HG02798 (cell line): ENCODE results near the gene ATL3.
"Not testable (repeated sequence)": the region's sequence is repeated elsewhere in the genome, so short reads cannot be mapped to it uniquely, and the experiment has no call there.

Experiments
- ATAC-seq: cut with Tn5 transposase; IDR thresholded peaks from one replicate; pipeline ENCODE4 v1.9.1; 2021; ENCODE audit warnings: mild to moderate bottlenecking; ENCODE audit not compliant: unreplicated experiment, poor library complexity

Gene ATL3

GRCh38 chr11:63629426-63629825 lies 41.8 kb downstream of the ATL3 start:
- ATAC-seq: no peak

DNA sequence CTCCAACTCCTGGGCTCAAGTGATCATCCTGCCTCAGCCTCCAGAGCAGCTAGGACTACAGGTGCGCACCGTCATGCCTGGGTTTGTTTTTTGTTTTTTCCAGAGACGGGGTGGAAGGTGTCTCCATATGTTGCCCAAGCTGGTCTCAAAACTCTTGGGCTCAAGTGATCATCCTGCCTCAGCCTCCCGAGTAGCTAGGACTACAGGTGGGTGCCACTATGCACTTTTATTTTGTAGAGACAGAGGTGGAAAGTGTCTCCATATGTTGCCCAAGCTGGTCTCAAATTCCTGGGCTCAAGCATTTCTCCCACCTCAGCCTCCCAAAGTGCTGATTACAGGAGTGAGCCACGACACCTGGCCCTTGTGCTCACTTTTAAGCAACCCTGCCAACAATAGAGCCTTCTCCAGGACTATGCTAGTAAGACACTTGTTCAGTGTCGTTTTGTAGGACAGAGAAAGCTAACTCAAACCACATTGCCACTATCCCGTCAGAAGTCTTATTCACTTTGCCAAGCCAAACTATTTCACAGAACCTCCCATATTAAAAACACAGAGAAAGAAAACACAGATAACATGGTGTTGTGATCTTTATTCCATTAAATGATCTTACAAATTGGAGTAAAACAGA lies 47.5 kb downstream of the ATL3 start:
- ATAC-seq: no peak

DNA sequence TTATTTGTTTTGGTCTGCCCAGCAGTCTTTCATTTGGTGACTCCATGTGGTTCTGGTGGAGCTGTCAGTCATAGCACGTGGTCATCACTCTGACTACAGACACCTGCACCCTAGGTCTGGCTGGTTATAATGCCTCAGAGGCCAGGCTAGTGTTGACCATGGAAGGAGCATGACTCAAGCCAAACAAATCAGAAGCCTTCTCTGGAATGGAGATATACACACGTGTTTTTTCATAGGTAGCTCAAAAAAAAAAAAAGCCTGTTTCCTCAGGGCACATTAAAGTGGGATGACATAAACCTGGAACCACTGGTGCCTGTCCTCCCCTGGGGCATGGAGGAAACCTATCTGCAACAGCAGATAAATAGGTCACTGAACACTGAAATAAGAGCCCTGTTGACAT lies 48.9 kb downstream of the ATL3 start:
- ATAC-seq: no peak

- no peak for ATAC-seq
Measured at GRCh38 chr11:63621071-63621470, 50.1 kb downstream of the ATL3 start.

GRCh38 chr11:63619967-63620366 lies 51.2 kb downstream of the ATL3 start:
- ATAC-seq: no peak

GRCh38 chr11:63617686-63618085 lies 53.5 kb downstream of the ATL3 start:
- ATAC-seq: not testable (repeated sequence)

GRCh38 chr11:63616953-63617352 lies 54.2 kb downstream of the ATL3 start:
- no peak for ATAC-seq

DNA sequence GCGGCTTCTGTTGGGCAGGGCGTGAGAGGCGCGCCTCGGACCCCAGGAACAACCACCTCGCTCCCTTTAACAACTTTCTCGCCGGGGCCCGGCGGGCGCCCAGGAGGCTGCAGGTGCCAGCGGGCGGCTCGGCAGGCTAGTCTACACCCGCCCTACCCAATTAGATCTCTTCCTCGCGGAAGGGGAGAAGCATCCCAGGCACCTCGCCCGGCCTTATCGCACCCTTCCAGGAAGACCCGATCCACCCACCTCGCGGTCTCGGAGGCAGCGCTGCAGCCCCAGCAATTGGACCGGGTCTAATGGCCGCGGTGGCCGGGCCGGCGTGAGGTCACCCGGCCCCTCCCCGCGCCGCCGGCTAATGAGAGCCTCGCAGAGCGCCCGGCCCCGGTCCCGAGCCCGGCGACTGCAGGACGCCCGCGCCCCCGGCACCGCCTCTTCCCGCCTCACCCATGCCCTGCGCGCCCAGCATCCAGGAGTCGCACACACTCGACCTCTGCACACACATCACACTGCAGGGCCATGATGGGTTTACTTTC lies 57.0 kb downstream of the ATL3 start, which contains the start of gene PLAAT3:
Gene PLAAT3, minus strand, starts transcription at position 298 of the 536 bp plus-strand sequence. CDS start 419 bp downstream, outside the sequence.
- peak; percentile 66 for ATAC-seq

DNA sequence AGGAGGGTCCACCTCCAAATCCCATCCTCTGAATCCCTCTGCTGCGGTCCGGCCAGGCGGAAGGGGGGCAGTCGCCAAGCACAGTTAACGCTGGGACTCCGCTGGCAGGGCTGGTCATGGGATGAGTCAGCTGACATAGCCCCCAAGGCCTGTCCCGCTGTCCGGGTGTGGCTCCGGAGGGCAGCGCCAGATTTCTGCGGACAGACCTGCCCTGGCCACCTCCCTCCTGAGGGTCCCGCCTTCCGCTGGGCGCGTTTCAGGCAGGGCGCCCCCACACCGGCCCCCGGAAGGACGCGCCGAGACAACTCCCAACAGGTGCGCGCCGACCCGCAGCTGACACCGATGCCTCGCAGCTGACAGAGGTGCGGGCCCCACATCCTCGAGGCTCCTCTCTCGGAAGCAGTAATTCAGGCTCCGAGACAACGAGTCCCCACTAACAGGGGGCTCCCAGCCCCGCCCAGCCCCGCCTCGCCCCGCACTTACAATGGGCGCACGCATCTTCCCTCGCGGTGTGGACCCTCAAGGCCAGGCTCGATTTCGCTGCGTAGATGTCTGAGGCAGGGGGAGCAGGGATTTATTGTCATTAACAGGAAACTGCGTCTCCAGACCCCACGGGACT lies 57.5 kb downstream of the ATL3 start:
- ATAC-seq: peak; percentile 37

DNA sequence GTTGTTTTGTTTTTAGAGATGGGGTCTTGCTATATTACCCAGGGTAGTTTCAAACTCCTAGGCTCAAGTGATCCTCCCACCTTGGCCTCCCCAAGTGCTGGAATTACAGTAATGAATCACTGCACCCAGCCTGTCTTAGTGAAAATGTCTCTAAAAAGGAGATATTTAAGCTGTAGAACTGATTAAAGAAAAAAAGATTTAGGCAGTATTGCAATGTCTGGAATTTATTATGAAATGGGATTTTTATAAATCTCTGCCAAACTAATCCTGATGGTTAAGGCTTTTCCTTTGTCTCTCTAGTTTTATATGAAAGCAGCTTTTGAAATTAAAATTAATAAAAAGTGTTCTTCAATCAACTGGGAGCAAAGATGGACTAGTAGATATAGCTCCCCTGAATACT lies 59.0 kb downstream of the ATL3 start:
- no peak for ATAC-seq

- no peak for ATAC-seq
Measured at GRCh38 chr11:63611395-63611747, 59.8 kb downstream of the ATL3 start.

GRCh38 chr11:63610604-63611394 lies 60.4 kb downstream of the ATL3 start:
- no peak for ATAC-seq

GRCh38 chr11:63609971-63610580 lies 61.1 kb downstream of the ATL3 start:
- no peak for ATAC-seq

GRCh38 chr11:63609536-63609935 lies 61.6 kb downstream of the ATL3 start:
- no peak for ATAC-seq

DNA sequence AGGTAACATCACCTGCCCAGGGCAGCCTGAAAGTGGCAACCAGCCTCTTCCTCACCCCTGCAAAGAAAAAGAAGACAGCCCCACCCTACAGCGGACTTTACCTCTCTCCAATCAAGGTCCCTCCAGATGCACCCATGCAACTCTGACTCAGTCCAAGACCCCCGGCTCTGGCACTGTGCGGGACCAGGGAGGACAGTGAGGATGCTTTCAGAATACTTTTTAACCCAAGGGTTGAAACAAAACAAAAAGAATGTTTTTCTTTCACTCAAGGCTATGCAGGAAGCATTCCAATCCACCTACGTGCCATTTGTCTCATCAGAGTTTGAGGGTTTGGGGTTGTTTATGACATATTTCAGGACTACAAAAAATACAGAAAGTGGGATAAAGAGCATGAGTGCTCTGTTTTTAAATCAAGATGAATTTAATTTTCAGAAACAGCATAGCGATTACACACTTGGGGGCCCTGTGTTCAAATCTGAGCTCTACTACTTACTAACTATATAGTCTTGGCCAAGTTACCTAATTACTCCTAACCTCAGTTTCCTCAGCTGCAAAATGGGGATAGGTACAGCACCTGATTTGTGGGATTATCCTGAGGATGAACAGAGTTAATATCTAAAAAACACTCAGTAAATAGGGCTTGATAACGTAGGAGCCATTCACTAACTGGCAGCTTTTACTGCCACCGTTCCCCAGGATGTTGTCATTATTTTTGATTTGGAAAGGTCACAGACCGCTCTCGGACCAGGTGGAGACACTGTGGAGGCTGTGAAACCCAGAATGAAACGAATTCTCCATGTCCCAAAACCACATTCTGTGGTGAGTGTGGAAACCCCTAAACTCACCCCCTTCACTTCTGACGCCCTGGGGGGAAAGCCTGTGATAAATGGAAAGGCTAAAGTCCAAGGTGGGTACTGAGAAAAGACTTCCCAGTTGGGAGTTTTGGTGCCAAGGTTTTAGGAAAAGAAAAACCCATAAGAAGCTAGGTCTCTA lies 62.5 kb downstream of the ATL3 start:
- ATAC-seq: no peak

DNA sequence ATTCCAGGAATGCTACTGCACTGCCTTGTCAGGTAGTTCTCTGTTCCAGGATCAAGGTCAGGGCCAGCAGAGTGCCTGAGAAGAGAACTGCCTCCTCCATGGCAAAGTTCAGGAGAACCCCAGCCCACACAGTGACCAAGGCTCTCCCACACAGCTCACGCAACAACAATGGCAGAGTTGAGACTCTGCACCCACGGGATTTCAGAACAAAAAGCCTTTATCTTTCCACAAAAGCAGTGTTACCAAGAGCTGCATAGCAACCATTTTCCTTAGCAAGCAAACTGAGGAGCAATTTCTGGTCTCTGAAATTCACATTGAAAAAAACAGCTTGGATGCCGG lies 68.0 kb downstream of the ATL3 start:
- no peak for ATAC-seq

GRCh38 chr11:63602290-63603179 lies 68.6 kb downstream of the ATL3 start:
- ATAC-seq: not testable (repeated sequence)

DNA sequence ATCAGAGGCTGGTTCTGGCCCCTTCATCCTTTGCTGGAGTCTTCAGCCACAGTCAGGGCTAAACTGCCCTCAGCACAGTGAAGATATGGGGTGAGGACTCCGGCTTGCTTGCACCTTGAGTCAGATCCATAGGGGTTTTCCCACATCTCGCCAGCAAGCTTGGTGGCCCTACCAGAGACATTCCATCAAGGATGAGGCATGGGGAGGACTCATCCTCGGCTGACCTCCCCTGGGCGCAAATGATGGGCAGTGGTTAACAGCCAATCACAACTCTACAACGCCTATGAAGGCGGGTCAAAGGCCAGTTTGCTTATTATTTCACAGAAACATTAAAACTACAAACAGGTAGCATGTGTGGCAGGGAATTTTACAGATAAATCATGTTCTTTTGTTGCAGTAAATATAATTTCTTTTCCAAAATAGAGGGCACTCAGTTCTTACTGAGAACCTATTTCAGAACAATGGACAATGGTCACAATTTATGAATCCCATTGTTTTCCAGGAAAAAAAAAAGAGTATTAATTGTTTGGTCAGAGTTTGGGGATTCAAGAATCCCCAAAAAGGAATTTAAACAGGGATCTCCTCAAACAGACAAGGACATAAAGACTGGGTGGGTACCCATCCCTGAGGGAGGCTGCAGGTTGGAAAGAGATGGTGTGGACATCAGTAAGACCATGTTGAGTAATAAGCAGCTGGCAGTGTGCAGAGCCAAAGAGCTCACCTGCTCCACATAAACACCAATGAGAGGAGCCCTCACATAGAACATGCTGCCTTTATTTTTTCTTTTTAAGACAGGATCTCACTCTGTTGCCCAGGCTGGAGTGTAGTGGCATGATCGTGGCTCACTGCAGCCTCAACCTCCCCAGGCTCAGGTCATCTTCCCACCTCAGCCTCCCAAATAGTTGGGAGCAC lies 71.7 kb downstream of the ATL3 start:
- ATAC-seq: no peak
